HCT116 (cell line): ENCODE data around the gene ZC3H13.

Experiments used
- EZH2 ChIP-seq: fragments of 200-600 bp; sonication (generic); IDR thresholded peaks from 2 replicates; pipeline ENCODE4 v1.6.1; 2017; ENCODE audit warnings: antibody characterized with exemption, mixed run types
- POLR2A ChIP-seq: IDR thresholded peaks from 2 replicates; pipeline ENCODE4 v1.7.0; 2011; ENCODE audit warnings: borderline replicate concordance; ENCODE audit not compliant: insufficient read depth, insufficient read length; ENCODE audit errors: extremely low read depth
- RAD21 ChIP-seq: IDR thresholded peaks from 2 replicates; pipeline ENCODE4 v1.6.1; 2012; ENCODE audit warnings: low read depth, mild to moderate bottlenecking
- TF ChIP-seq, protein P1 (sequence below), 3 experiments: fragments of 200-600 bp in 1 of 3; sonication (generic) in 1 of 3; IDR thresholded peaks in 2 of 3; conservative IDR thresholded peaks in 1 of 3; 2 replicates each; pipeline ENCODE4 v1.5.1; 2012 to 2017; ENCODE audit warnings: low read depth in 2 of 3, low read length in 2 of 3, antibody characterized with exemption in 1 of 3, borderline replicate concordance in 1 of 3, control low read depth in 1 of 3, mild to moderate bottlenecking in 1 of 3, mixed read lengths in 1 of 3, mixed run types in 1 of 3, moderate library complexity in 1 of 3; ENCODE audit not compliant: insufficient read depth in 1 of 3

- TF ChIP-seq, protein P1, sequence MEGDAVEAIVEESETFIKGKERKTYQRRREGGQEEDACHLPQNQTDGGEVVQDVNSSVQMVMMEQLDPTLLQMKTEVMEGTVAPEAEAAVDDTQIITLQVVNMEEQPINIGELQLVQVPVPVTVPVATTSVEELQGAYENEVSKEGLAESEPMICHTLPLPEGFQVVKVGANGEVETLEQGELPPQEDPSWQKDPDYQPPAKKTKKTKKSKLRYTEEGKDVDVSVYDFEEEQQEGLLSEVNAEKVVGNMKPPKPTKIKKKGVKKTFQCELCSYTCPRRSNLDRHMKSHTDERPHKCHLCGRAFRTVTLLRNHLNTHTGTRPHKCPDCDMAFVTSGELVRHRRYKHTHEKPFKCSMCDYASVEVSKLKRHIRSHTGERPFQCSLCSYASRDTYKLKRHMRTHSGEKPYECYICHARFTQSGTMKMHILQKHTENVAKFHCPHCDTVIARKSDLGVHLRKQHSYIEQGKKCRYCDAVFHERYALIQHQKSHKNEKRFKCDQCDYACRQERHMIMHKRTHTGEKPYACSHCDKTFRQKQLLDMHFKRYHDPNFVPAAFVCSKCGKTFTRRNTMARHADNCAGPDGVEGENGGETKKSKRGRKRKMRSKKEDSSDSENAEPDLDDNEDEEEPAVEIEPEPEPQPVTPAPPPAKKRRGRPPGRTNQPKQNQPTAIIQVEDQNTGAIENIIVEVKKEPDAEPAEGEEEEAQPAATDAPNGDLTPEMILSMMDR (IDR thresholded peaks at IDR 0.05 in 2 of 3, conservative IDR thresholded peaks at IDR 0.05 in 1 of 3; ENCODE audit: borderline replicate concordance in 1 of 3, insufficient read depth in 1 of 3, low read depth in 2 of 3, low read length in 2 of 3) = no peak
- TF ChIP-seq EZH2 (no peak), RAD21 (no peak), POLR2A (no peak)
These were observed 27.4 kb downstream of the ZC3H13 start for GRCh38 chr13:46025157-46025556.
